HG02943 (cell line): Measurements from ENCODE around the gene HMCN1.

Experiments used
- ATAC-seq: cut with Tn5 transposase; IDR thresholded peaks from one replicate; pipeline ENCODE4 v1.9.1; 2021; ENCODE audit warnings: mild to moderate bottlenecking, low read depth, moderate library complexity; ENCODE audit not compliant: unreplicated experiment

Gene HMCN1

GRCh38 chr1:185798505-185798904 is 64.3 kb downstream of the HMCN1 start:
- ATAC-seq: no peak

GRCh38 chr1:185803241-185803640 is 69.0 kb downstream of the HMCN1 start:
- ATAC-seq: no peak

GRCh38 chr1:185804206-185804605 is 70.0 kb downstream of the HMCN1 start:
- ATAC-seq: no peak

GRCh38 chr1:185804608-185805007 is 70.4 kb downstream of the HMCN1 start:
- ATAC-seq: no peak

- no peak for ATAC-seq
Measured at GRCh38 chr1:185807275-185807674, 73.1 kb downstream of the HMCN1 start.

GRCh38 chr1:185808631-185809030 is 74.4 kb downstream of the HMCN1 start:
- no peak for ATAC-seq

GRCh38 chr1:185811073-185811709 is 77.0 kb downstream of the HMCN1 start:
- no peak for ATAC-seq

GRCh38 chr1:185812934-185813333 is 78.7 kb downstream of the HMCN1 start:
- ATAC-seq: no peak

- no peak for ATAC-seq
Measured at GRCh38 chr1:185813401-185813979, 79.3 kb downstream of the HMCN1 start.

- no peak for ATAC-seq
Measured at GRCh38 chr1:185816460-185816859, 82.3 kb downstream of the HMCN1 start.

GRCh38 chr1:185819798-185820197 is 85.6 kb downstream of the HMCN1 start:
- ATAC-seq: no peak

- ATAC-seq: no peak
Measured at GRCh38 chr1:185821612-185822385, 87.6 kb downstream of the HMCN1 start.

- ATAC-seq: no peak
Measured at GRCh38 chr1:185823467-185823866, 89.3 kb downstream of the HMCN1 start.

GRCh38 chr1:185824106-185824505 is 89.9 kb downstream of the HMCN1 start:
- ATAC-seq: no peak

GRCh38 chr1:185825556-185825955 is 91.4 kb downstream of the HMCN1 start:
- ATAC-seq: no peak

- no peak for ATAC-seq
Measured at GRCh38 chr1:185834371-185834905, 100.2 kb downstream of the HMCN1 start.

- no peak for ATAC-seq
Measured at GRCh38 chr1:185835191-185835590, 101.0 kb downstream of the HMCN1 start.

GRCh38 chr1:185837711-185838110 is 103.5 kb downstream of the HMCN1 start:
- ATAC-seq: no peak

- no peak for ATAC-seq
Measured at GRCh38 chr1:185838111-185838510, 103.9 kb downstream of the HMCN1 start.

- no peak for ATAC-seq
Measured at GRCh38 chr1:185840880-185841279, 106.7 kb downstream of the HMCN1 start.

GRCh38 chr1:185843297-185843869 is 109.2 kb downstream of the HMCN1 start:
- no peak for ATAC-seq
